Activated CD4-positive, alpha-beta T cell treated with anti-CD3 and anti-CD28 coated beads for 48 hours (primary cell): Measurements from ENCODE around the gene PRDM8.

ENCODE experiments used
- DNase-seq: peaks from one replicate; pipeline ENCODE4 v3.0.0-alpha.2; 2020

The PRDM8 gene

GRCh38 chr4:80184053-80184824, 13.1 kb upstream of the PRDM8 start:
- peak; percentile 94 for DNase-seq

DNA sequence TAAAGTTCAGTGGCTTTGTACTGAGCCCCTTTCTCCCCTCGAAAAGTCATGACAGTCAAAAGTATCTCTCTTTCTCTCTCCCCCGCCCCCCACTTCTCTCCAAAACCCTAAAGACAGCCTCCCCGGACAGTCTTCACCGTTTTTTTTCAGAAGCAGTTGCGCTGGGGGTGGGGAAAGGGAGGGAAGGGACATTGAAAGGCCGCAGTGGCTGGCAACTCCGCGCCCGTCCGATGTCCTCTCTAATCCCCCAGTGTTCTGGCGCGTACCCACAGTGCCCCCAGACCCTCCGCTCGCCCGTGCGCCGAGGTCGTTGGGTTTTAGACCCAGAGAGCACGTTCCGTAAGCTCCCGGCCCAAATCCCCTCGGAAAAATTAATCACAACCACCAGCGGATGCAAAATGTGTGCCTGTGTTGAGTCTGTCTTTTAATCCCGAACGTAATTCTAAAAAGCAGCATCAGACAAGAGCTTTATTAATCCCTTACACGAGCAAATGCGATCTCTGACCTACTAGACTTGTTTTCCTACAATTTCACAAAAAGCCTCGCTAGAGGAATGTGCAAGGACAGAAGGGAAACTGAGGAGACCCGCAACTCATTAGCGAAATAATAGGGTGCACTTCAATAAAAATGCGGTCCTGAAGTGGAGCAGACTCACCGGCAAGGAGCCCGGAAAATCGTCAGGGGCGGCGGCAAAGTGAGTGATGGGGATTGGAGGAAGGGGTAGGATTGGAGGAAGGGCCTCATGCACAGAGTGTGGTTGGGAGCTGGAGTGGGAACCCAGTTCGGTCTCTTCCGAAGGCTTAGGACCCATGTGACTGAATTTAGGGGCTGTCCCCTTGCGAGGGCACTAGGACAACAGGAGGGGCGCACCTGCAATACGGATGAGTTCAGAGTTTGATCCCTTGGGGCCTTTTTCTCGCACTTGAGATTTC, 12.2 kb upstream of the PRDM8 start:
- DNase-seq: no peak

DNA sequence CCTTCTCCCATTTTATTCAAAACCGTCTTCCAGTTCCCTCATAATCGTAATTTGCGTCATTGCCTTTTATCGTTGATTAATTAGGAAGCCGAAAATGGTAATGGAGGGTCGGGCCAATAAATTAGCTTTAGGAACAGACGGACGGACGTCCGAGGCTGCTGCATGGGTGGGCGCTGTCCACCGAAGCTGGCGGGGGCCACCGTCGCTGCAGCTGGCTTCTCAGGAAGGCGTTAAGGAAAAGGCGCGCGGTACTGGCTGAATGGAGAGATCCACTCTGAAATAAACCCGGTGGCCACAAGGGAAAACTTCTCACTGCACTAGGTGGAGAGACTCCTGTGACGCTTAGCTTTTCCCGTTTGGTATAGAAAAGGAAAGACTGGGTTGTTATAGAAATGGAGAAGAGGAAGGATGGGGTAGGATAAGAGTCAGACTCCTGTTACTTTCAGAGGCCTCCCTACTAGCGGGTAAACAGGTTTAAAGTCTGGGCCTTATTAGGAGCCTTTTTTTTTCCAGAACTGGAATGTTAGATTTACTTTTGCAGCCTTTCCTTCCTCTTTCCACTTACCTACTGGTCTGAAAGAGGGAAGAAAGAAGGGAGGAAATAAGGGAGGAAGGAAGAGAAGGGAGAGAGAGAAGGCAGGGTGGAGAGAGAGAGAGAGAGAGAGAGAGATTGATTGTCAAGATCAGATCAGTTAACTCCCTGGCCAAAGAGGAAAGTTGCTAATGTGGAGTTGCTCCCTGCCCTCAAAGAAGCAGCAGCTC, 11.3 kb upstream of the PRDM8 start:
- DNase-seq: no peak

DNA sequence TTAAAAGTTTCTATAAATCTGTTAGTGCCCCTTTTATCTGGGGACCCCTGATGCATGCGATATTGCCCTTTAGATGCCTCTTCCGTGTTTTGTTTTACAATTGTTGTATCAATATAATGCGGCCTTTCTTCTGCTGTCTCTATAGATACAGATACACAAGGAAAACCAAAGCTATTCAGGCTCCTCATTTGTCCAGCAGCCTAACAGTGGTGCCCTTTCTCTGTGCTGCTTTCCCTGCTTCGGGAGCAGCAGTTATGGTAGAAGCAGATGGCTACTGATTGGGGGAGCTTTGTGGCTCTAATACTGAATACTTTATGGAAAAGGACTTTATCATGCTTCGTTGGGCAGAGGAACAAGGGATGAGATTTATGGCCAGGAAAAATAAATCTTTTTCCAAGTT, 10.6 kb upstream of the PRDM8 start:
- no peak for DNase-seq

DNA sequence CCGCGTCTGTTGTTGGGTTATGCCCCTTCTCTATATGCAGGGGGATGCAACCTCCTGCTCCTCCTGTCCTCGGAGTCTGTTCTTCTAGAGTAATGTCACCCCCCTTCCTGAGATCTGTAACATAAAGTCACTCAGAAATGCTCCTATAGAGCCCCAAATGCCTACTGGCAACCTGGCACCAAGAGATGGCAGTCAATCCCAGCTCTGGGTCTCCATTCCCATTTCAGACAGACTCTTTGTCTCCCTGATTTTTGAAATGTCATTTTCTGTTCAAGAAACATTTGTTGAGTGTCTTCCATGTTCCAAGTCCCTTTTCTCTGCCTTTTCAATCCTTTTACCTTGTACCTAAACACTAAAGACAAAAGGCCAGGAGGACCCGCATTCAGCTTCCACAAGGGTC, 9.6 kb upstream of the PRDM8 start:
- no peak for DNase-seq

DNA sequence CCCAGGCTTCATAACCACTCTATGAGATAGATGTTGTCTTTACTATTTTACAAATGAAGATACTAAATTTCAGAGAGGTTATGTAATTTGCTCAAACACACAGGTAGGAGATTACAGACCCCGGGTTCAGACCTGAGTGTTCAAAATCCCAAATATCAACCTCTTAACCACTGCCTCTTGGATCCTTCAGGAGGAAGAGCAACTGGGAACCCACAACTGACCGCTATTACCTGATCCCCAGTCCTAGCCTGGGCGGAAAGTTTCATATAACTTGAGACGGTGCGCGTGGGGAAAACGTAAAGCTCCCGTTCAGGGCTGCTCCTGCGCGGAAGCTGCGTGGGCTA, 8.9 kb upstream of the PRDM8 start:
- no peak for DNase-seq

DNA sequence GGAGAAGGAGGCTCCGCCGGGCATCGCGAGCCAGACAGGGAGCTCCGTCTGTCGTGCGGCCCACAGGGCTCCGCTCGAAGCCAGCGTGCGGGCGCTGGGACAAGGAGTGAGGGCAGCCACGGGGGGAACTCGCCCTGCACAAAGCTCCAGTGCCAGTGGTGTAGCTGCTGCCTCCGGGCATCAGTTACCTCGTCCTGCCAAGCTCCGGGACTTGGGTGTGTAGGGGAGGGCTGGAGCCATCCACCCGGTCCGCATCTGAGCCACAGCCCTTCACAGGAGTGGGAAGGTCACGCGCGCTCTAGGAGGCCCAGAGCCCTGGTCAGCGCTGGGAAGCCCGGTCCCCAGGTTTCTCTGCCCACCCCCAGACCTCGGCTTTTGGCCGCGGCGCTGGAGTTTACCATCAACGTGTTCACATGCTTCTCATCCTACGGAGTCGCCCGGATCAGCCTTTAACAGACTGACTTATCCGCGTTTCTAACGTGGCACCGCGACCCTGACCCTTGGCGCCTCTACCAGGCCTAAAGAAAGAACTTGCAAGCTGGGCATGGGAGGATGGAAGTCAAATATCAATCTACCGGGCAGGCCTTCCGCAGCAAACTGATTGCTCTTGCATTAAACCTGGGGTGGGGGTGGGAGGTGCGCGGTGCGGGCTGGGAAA, 8.4 kb upstream of the PRDM8 start:
- DNase-seq: no peak

GRCh38 chr4:80189581-80189955, 7.7 kb upstream of the PRDM8 start:
- no peak for DNase-seq

DNA sequence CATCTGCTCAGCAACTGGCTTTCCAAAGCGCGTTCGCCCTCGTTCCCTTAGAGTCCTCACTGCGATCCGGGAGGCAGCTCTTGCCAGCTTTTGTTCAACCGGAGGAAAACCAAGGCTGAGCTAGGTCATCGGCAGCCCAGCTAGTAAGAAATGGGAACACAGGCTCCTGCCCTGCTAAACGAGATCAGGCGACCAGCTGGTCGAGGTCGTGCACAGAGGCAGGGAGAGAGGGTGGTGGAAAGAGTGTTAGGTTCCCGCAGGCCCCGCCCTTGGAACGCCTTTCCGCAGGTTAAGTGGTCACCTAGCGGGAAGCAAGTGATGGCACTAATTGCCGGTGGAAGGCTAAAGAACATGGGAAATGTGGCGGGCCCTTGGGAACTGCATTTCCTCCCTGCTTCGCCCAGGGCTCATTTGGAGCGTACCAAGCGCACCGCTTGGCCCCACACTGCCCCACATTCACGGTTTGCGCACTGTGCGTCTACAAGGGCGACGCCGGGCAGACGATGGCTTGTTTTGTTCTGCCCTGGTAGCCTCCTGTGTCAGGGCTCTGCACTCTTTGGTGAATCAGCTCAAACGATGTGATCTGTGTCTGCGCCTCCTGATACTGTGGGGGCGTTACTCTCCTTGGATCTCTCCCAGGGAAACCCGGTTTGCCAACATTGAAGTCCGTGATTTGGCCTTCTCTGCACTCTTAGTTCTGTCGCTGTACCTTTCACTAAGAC, 7.2 kb upstream of the PRDM8 start:
- no peak for DNase-seq

DNA sequence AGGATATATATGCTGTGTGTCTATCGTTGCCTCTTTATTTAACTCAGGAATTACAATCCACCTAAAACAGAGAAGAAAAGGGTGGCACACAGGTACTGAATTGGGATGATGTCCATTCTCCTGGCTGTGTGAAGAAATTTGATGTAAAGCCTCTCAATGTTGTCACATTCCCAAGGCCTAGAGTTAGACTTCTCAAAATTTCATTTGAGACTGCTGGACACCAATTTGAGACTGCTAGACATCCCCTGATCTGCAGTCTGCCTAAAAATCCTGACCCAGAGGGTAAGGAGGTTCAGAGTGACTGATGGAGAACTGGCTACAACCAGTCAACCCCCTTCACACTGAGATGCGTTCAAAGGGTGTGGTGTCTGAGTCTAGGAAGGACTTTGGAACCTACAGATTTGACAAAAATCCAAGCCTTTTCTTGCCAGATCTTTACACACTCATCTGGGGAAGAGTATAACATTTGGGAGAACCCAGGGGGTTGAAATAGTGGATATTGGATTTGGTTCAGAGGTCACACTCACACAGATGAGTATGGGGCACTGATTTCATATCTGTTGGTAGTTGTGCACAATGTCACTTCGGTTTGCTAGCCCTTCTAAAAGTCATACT, 4.9 kb upstream of the PRDM8 start:
- no peak for DNase-seq

- DNase-seq: no peak
Measured at GRCh38 chr4:80192937-80193336, 4.4 kb upstream of the PRDM8 start.

GRCh38 chr4:80195441-80196140, 1.7 kb upstream of the PRDM8 start:
- no peak for DNase-seq

- DNase-seq: no peak
Measured at GRCh38 chr4:80196259-80196921, 913 bp upstream of the PRDM8 start.

GRCh38 chr4:80197601-80198440, 518 bp downstream of the PRDM8 start:
- DNase-seq: no peak

DNA sequence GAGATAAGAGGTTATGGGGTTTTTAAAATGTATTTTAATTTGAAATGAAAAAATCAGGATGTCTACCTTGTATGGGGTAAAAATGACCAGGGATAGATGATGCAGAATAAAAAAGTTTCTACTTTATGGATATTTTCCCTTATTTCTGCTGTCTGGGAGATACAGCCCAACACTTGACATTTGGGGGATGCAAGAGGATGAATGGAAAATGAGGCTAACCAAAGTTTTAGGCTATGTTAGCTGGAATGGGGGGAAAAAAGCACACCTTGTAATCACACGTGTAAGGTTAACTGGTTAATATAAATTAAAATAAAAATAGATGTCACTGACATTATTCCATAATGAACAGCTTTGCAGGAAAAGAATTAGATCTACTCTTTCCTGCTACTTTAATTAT, 1.1 kb downstream of the PRDM8 start:
- DNase-seq: no peak

GRCh38 chr4:80199004-80199560, 1.8 kb downstream of the PRDM8 start:
- no peak for DNase-seq

DNA sequence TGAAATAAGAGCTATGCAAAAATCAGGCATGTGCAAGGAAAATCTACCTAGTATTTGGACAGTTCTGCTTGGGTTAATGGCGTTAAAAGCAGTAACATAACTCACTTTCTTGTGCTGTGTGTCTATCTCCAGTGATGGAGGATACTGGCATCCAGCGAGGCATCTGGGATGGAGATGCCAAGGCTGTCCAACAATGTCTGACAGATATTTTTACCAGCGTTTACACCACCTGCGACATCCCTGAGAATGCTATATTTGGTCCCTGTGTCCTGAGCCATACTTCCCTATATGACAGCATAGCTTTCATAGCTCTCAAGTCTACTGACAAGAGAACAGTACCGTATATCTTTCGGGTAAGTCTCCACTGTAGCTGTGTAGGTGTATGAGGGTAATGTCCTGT, 2.6 kb downstream of the PRDM8 start:
- DNase-seq: no peak

DNA sequence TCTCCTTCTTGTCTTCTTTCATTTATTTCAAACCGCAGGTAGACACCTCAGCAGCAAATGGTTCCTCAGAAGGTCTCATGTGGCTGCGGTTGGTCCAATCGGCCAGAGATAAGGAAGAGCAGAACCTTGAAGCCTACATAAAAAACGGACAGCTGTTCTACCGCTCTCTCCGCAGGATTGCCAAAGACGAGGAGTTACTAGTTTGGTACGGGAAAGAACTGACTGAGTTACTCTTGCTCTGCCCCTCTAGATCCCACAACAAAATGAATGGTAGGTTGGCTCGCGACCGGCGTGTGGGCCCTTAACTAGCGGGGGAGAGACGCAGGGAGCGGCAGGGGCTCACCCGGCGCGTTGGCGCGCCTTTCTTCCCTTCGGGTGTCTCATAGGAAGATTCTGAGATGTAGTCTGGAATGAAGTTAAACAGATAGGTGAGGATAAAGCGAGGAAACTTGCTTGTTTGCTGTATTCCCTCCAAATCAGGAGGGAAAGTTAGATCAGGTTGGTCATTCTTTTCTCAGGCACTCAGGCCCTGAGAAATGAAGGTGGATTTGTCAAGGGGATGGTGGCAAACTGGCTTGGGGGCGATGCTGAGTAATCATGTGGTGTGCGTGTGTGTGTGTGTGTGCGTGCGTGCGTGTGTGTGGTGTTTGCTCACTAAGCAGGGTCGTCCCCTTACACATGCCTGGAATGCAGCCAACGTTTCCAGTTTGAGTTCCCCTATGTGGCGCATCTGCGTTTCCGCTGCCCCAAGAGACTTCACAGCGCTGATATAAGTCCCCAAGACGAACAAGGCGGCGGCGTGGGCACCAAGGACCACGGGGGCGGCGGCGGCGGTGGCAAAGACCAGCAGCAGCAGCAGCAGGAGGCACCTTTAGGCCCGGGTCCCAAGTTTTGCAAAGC, 4.2 kb downstream of the PRDM8 start:
- peak; percentile 64 for DNase-seq
